A549 (cell line): ENCODE data around the gene CNOT2.

ENCODE experiments used
- CTCF ChIP-seq: fragments of >200 bp; sonication (Bioruptor Twin); formaldehyde crosslinking; IDR thresholded peaks from 3 replicates; pipeline ENCODE4 v1.5.1; 2016
- EP300 ChIP-seq, 2 experiments: fragments of >200 bp; sonication (Bioruptor Twin); formaldehyde crosslinking; IDR thresholded peaks; 2 replicates in 1 of 2; 3 replicates in 1 of 2; pipeline ENCODE4 v1.6.1; 2016 to 2017
- HMGXB4 ChIP-seq: fragments of 250-450 bp; sonication (Bioruptor Pico); IDR thresholded peaks from 2 replicates; pipeline ENCODE4 v1.5.0; 2021; ENCODE audit warnings: mild to moderate bottlenecking, moderate library complexity, borderline replicate concordance
- POLR2A ChIP-seq: IDR thresholded peaks from 2 replicates; pipeline ENCODE4 v1.6.1; 2012; ENCODE audit warnings: mild to moderate bottlenecking, low read length
- POLR2AphosphoS2 ChIP-seq: conservative IDR thresholded peaks from 2 replicates; pipeline ENCODE4 v1.6.1; 2012; ENCODE audit warnings: low read length, improper control_type of control experiment, inconsistent platforms
- RAD21 ChIP-seq, 2 experiments: fragments of >200 bp in 1 of 2; sonication (Bioruptor Twin) in 1 of 2; formaldehyde crosslinking in 1 of 2; IDR thresholded peaks in 1 of 2; conservative IDR thresholded peaks in 1 of 2; 2 replicates in 1 of 2; 3 replicates in 1 of 2; pipeline ENCODE4 v1.6.1; 2012 to 2018; ENCODE audit warnings: inconsistent platforms in 1 of 2
- RARB ChIP-seq: fragments of 250-450 bp; sonication (Bioruptor Pico); IDR thresholded peaks from 2 replicates; pipeline ENCODE4 v1.8.0; 2021; ENCODE audit warnings: mild to moderate bottlenecking, moderate library complexity
- REST ChIP-seq: fragments of 200-600 bp; sonication (generic); IDR thresholded peaks from 2 replicates; pipeline ENCODE4 v1.6.1; 2016; ENCODE audit warnings: antibody characterized with exemption, mild to moderate bottlenecking, moderate library complexity
- TP53 ChIP-seq: fragments of 250-450 bp; sonication (Bioruptor Pico); IDR thresholded peaks from 2 replicates; pipeline ENCODE4 v1.5.0; 2021; ENCODE audit warnings: mild to moderate bottlenecking, moderate library complexity

- no peak for TF ChIP-seq CTCF
- TF ChIP-seq EP300 (IDR thresholded peaks at IDR 0.05), result no peak
- TF ChIP-seq REST, result no peak
- TF ChIP-seq RARB (CRISPR knock-in tag), result no peak
- no peak for TF ChIP-seq TP53 (CRISPR knock-in tag)
- TF ChIP-seq POLR2AphosphoS2, result no peak
- no peak for TF ChIP-seq POLR2A
- TF ChIP-seq HMGXB4 (CRISPR knock-in tag), result no peak
- no peak for TF ChIP-seq RAD21 (conservative IDR thresholded peaks at IDR 0.05 in 1 of 2, IDR thresholded peaks at IDR 0.05 in 1 of 2)
Observed at GRCh38 chr12:70247653-70248199, 4.5 kb downstream of the CNOT2 start.
